T47D (cell line): Measurements from ENCODE around the gene LANCL3.
"Not testable (repeated sequence)": the region's sequence is repeated elsewhere in the genome, so short reads cannot be mapped to it uniquely, and the experiment has no call there.

Experiments used
- DNase-seq, 2 experiments: peaks; one replicate each; pipeline versions ENCODE4 v3.0.0 to v3.0.0-alpha.2; 2011 to 2012; ENCODE audit warnings: low read depth in 1 of 2, low spot score in 1 of 2
- JUND ChIP-seq: IDR thresholded peaks from 2 replicates; pipeline ENCODE4 v1.6.1; 2012; ENCODE audit warnings: low read depth
- in situ Hi-C: cut with HindIII; loops from 2 replicates; pipeline ENCODE4 v1.10.0; 2016; ENCODE audit warnings: low sequenced_read_pairs, low pct_unique_long_range_greater_than_20kb

Gene LANCL3

DNA sequence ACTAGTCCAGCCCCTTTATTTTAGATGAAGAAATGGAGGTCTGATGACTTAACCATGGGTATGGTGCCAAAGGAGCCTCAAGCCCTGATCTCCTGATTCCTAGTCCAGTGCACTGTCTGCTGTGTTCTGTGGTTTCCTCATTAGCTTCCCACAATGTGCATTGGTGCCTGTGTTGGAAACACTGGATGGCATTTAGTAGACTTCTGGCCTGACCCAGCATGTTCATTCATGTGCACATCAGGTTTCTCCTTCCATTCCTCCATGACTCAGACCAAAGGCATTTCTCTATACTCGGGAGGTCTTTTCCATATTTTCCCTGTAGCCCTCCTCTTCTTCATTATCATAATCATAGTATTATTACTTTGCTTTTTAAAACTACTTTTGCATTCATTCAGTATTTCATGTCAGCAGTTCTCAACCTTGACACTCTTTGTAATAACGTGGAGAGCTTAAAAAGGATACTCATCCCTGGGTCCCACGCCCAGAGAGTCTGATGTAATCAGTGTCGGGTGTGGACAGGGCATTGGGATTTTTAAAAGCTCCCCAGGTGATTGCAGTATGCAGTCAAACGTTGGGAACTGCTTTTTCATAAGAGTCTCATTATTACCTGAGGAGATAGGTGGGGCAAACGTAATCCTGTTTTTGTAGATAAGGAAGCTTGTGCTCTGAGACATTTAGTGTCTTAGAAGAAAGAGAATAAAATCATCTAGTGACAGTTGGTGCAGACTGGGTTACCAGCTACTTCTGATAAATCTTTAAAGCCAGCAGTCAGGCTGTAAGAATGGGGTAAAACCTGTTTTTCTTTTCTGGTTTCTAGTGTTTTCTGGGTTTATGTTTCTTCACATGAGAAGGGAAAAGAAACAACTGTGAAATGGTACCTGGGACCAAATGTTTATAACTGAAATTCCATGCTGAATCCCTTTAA lies 73.2 kb downstream of the LANCL3 start:
- no peak for DNase-seq
- TF ChIP-seq JUND, result no peak
- in situ Hi-C loops, result no loop called here

DNA sequence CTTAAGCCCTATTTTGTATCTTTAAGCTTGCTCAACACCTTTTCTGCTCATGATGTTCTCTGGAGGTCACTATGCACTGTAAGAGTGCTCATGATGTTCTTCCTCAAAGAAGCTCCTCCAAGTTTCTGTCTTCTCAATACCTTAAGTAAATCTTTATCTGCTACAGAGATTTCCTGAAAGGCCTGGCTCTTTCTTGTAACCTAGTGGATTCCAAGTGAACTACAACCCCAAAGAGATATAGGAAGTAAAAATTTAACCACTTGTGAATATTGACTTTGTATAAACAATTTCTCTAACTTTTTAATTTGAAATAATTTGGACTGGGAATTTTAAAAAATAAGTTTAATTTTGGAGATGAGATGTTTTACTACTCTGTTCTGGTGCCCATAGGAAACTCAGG lies 74.8 kb downstream of the LANCL3 start:
- in situ Hi-C loops, result no loop called here
- no peak for TF ChIP-seq JUND
- DNase-seq, result peak in 1 of 2 experiments; percentile 0

DNA sequence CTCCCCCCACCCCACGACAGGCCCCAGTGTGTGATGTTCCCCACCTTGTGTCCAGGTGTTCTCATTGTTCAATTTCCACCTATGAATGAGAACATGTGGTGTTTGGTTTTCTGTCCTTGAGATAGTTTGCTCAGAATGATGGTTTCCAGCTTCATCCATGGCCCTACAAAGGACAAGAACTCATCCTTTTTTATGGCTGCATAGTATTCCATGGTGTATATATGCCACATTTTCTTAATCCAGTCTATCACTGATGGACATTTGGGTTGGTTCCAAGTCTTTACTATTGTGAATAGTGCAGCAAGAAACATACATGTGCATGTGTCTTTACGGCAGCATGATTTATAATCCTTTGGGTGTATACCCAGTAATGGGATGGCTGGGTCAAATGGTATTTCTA lies 79.4 kb downstream of the LANCL3 start:
- DNase-seq, in situ Hi-C loops: not testable (repeated sequence)

DNA sequence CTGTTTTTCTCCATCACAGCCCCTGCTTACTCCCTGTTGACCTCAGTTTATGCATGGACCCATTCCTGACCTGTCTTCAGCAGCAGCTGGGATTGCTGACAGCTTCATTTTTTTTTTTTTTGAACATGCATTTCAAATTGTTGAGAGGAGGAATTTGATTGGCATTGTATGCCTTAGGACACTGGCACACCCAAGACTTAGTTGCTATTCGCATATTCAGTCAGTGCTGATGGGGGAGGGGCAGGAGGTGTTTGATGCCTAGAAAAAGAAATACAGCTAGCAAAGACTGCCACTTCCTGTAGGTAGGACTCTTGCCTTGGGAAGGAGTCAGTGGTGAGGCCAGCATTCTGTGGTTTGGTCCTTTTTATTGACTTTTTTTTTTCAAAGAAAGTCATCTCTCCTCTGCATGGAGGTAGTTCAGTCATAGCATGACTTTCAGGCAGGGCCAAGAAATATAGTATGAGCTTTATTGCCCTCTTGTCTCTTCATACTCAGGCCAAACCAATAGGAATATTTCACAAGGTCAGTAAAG lies 80.5 kb downstream of the LANCL3 start:
- TF ChIP-seq JUND, result no peak
- no peak for DNase-seq
- in situ Hi-C loops, result no loop called here

DNA sequence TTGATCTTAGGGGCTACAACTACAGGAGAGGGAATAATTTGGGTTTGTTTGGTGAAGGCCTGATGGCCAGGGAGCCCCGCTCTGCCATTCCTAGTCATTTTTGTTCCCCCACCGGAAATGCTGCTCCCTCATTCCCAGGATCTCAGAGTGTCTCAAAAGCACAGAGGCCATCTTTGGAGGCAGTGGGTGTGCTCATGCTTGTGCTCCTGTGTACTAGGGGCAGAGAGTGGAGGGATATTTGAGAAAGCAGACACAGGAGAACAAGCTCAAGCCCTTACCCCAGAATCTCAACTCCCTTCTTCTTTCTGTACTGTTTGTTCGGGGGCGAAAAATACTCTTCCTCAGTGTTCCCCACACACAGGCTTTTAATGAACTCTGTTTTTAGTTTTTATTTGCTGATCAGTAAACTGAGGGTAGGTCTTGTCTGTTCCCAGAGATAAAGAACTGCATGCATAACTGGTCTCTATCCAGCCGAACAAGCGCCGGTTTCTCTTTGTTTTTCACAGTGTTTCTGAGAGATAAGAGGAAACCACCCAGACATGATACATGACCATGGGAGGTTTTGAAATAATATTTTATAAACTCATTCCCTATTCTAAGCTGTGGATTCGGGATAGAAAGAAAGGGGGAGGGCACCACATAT lies 81.2 kb downstream of the LANCL3 start:
- TF ChIP-seq JUND, result no peak
- no peak for DNase-seq
- in situ Hi-C loops, result no loop called here

DNA sequence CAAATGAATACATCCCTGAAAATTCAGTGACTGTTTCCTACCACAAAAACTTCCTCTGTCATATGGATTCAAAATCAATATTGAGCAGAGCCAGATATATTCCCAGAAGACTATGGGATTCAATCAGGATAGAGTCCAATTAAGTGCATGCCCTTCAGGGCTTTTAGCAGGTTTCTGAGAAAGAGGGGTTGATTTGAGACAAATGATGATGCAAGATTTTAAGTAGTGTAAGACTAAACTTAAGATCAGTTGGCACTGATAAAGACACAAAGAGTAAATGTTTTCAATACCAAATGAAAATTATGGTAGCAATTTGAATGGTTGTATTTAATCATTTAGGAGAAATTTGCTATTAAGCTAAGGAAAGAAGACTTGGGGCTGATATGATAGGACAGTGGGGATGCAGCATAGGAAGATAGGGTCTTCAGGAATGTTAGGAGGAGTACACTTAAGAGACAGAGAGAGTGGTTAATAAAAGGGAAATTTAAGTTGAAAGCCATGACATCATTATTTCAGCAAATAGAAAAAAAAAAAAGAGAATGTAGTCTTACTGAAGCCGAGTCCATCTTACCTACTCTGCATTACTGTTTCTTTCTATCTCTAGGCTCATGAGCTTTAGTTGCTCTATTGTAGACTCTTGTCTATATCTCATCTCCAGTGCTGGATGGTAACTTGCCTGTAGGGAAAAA lies 82.1 kb downstream of the LANCL3 start:
- TF ChIP-seq JUND, result no peak

DNA sequence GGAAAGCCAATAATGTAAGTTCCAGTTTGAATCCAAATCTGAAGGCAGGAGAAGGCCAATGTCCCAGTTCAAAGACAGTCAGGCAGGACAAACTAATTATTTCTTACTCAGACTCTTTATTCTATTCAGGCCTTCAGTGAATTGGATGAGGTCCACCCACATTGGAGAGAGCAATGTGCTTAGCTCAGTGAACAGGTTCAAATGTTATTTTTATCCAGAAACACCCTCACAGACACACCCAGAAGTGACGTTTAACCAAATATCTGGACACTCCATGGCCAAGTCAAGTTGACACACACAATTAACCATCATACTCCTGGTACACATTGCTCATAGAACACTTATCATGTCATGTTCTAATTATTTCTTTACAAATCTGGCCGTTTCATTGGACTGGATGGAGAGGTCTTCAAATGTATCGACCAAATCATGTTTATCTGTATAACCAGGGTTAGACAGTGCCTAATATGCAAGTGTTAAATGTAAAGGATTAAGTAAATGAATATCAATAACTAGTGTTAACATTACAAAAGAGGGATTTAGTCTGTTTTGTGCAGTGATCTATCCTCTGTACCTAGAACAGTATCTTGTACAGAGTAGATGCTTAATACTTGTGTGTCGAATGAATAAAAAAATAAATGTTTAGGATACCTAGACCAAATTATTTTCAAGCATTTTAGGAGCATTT lies 87.0 kb downstream of the LANCL3 start:
- in situ Hi-C loops, result no loop called here
- no peak for DNase-seq
- no peak for TF ChIP-seq JUND

More for the DNA sequence above, 82.1 kb downstream of the LANCL3 start:
- in situ Hi-C loops, result no loop called here
- no peak for DNase-seq

DNA sequence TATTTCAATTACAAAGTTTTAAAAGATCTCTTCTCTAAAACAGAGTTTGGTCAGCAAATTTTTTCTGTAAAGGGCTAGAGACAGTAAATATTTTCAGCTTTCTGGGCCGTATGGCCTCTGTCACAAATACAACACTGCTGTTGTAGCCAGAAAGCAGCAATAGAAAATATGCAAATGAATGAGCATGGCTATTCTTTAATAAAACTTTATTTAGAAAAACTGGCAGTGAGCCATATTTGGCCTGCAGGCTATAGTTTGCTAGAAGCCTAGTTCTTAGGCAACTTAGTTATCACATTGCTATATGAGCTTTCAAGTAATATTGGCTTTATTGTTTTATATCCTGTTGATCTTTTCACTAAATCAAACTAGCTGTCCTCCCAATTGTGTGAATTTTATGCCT lies 87.6 kb downstream of the LANCL3 start:
- no peak for DNase-seq
- TF ChIP-seq JUND, result no peak
- in situ Hi-C loops, result no loop called here

DNA sequence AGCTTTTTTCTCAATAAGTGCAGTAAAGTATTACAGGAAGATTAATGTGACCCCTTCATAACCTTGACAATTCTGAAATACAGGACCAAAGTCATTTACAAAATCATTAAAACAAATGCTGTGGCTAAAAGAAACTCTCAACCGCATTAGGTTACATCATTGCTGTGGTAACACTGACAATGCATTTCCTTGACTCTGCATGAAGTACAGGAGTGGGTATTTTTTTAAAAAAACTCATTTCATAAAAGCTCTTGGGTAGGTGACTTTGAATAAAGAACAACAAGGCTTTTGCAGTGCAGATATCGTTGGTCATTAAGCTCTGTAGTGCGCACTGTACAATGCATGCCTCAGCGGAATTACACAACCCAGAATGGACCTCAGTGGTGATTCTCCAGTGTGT lies 90.7 kb downstream of the LANCL3 start:
- in situ Hi-C loops, result no loop called here
- no peak for DNase-seq

DNA sequence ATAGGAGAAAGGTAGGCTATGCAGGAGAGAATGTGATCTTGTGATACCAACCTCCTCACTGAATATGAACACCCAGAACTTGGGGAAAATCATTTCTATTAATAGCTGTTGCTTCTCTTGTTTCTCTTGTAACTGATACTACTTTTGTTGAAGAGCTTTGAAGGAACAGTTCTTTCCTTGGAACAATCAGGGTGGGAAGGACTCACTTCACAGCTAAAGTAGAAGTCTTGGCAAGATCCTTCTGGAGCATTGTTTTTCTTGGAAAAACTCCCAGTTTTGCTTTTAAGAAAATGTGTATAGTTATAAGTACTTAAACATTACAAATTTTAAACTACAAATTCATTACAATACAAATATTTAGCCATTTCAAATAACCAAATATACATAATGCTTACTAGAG lies 95.1 kb downstream of the LANCL3 start:
- DNase-seq, result no peak
- in situ Hi-C loops, result no loop called here
- TF ChIP-seq JUND, result no peak

More for the DNA sequence above, 90.7 kb downstream of the LANCL3 start:
- no peak for TF ChIP-seq JUND

DNA sequence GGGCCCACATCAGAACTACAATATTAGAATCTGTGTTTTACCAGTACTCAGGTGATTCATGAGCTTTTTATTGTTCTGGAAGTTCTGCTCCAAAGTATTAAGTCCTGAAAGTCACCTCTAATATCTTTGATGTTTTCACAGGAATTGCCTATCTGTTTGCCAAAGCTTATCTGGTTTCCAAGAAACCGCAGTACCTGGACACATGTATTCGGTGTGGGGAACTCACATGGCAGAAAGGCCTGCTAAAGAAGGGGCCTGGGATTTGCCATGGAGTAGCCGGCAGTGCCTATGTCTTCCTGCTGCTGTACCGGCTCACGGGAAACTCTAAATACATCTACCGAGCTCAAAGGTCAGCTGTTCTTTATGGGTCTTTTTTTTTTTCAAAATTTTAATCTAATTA lies 95.7 kb downstream of the LANCL3 start:
- DNase-seq, result no peak
- no peak for TF ChIP-seq JUND
- in situ Hi-C loops, result no loop called here

DNA sequence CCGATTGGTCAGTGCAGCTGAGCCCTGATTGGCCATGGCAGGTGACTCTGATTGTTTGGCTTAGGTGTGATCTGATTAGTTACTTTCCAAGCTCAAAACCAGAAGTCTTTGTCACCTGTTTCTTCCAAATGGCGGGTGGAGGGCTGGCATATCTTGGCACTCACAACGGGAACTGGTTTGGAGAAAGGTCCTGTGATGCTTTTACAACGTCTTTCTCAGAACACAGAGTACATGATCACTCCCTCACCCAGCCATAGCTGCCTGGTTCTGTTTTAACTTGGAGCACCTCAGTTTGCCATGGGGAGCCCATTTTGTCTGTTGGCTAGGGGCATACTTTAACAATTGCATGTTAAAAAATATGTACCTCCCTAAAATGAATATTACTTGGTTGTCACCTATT lies 101.1 kb downstream of the LANCL3 start:
- no peak for TF ChIP-seq JUND
- in situ Hi-C loops, result no loop called here
- DNase-seq, result no peak

DNA sequence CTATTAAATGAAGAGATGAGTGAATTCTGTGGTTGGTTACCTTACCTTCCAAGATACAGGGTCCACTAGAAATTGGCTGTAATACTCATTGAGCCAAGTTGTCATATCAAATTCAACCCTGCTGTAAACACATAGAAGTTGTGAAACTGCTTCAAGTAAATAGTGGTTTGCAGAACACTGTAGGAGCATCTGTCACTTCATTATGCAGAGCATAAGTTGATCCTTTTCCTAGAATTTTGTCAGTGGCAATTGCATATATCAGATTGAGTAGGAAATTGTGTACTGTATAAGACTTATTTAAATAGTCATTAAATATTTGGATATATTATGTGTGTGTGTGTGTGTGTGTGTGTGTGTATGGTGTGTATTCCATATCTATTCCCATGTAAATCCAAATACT lies 105.3 kb downstream of the LANCL3 start:
- in situ Hi-C loops, result no loop called here
- no peak for TF ChIP-seq JUND
- DNase-seq, result no peak
